Stomach (tissue), 9 donors: Measurements from ENCODE around the gene MRPL21. TPM values are rescaled to one million over a fixed set of nuclear protein-coding genes. Genes with fewer than 3 reads are reported as not detected.

Source experiments
- DNase-seq, 2 donors: peaks; one replicate each; pipeline versions ENCODE4 v3.0.0 to v3.0.0-alpha.2; 2013 to 2019
- H3K27ac ChIP-seq, 5 donors: fragments of 200-600 bp in 4 of 5; sonication (generic) in 4 of 5; one replicate each; pipeline ENCODE4 v1.5.1; 2013 to 2019; ENCODE audit warnings: mild to moderate bottlenecking in 1 of 5, moderate library complexity in 1 of 5
- H3K27me3 ChIP-seq, 3 donors: fragments of 200-600 bp; sonication (generic); one replicate each; pipeline ENCODE4 v1.5.1; 2017 to 2019; ENCODE audit warnings: mixed run types in 1 of 3
- H3K36me3 ChIP-seq, 4 donors: fragments of 200-600 bp; sonication (generic); 1 replicate in 3 of 4; 2 replicates in 1 of 4; pipeline ENCODE4 v1.5.1; 2016 to 2019
- H3K4me1 ChIP-seq, 4 donors: fragments of 200-600 bp; sonication (generic); one replicate each; pipeline ENCODE4 v1.5.1; 2016 to 2019
- H3K4me3 ChIP-seq, 4 donors: fragments of 200-600 bp; sonication (generic) in 3 of 4; one replicate each; pipeline ENCODE4 v1.5.1; 2016 to 2019; ENCODE audit warnings: mild to moderate bottlenecking in 1 of 4
- H3K9me3 ChIP-seq, 4 donors: fragments of 200-600 bp; sonication (generic); one replicate each; pipeline ENCODE4 v1.5.1; 2016 to 2019
- CTCF ChIP-seq, 7 experiments: fragments of 450-650 bp in 4 of 7; fragments of 200-600 bp in 3 of 7; sonication (generic) in 3 of 7; IDR thresholded peaks; one replicate each; pipeline ENCODE4 v1.5.1; 2016 to 2019; ENCODE audit warnings: antibody characterized with exemption in 7 of 7, control low read depth in 2 of 7, mild to moderate bottlenecking in 1 of 7
- EP300 ChIP-seq: sonication (generic); formaldehyde crosslinking; IDR thresholded peaks from one replicate; pipeline ENCODE4 v1.6.1; 2017; ENCODE audit warnings: antibody characterized with exemption
- POLR2A ChIP-seq, 4 donors: fragments of 450-650 bp; IDR thresholded peaks; one replicate each; pipeline ENCODE4 v1.6.1; 2016; ENCODE audit warnings: antibody characterized with exemption in 4 of 4, control low read depth in 2 of 4, mild to moderate bottlenecking in 1 of 4, moderate library complexity in 1 of 4
- POLR2AphosphoS5 ChIP-seq, 3 donors: sonication (generic); formaldehyde crosslinking; IDR thresholded peaks; one replicate each; pipeline ENCODE4 v1.6.1; 2016; ENCODE audit warnings: antibody characterized with exemption in 3 of 3
- WGBS, 5 donors: extraction: QIAGEN DNeasy Blood & Tissue Kit in 3 of 5; methylation state at CpG; one replicate each; pipeline versions ENCODE4 v1.1.5 to v1.1.7; 2013 to 2018; 5-methylcytosine and 5-hydroxymethylcytosine counted together
- intact Hi-C: fragments of 100-400 bp; cut with DNase I; formaldehyde crosslinking; loops from one replicate; pipeline ENCODE4 v1.15.1; 2023; ENCODE audit warnings: low total_unique reads
- polyA plus RNA-seq, 3 donors: library from polyadenylated mRNA; stranded (reverse); fragments of 200-250 nt; gene quantifications; one replicate each; pipeline ENCODE4 v1.2.3, GENCODE V29; 2013
- total RNA-seq, 5 donors: library from RNA; depleted of rRNA; stranded (reverse); fragments of >200 nt; gene quantifications; one replicate each; pipeline versions ENCODE4 v1.1.0 to v1.2.3, GENCODE V29; 2014 to 2016
- donor health status: healthy with polysubstance abuse.
- donor health status: Bipolar disorder and iron deficiency.
- donor health status: healthy.

MRPL21 gene
- total and polyA plus RNA-seq, 8 donors: 30.6 to 185 (median 92.6) TPM

- Histone ChIP-seq H3K27me3 (no peaks in the 10 kb centered on the region), H3K9me3 (no peaks in the 10 kb centered on the region), H3K36me3 (peaks cover 71 to 100% (median 99%) of the 10 kb centered on the region in 4 donors), H3K4me1 (no peaks in the 10 kb centered on the region), H3K4me3 (no peak overlapping the region), H3K27ac (no peak overlapping the region)
- DNase-seq: no peak
- TF ChIP-seq CTCF (IDR thresholded peaks at IDR 0.05) (no peak), POLR2AphosphoS5 (IDR thresholded peaks at IDR 0.05) (no peak), POLR2A (IDR thresholded peaks at IDR 0.05) (no peak), EP300 (no peak)
- 90 to 95% (median 93%) methylated on average over 13 of the region's 13 CpGs for WGBS, 5 donors
- intact Hi-C loops: no loop called here
Measured at GRCh38 chr11:68916439-68916838, 12.8 kb upstream of the MRPL21 start.

- intact Hi-C loops: no loop called here
- Histone ChIP-seq H3K9me3 (no peaks in the 10 kb centered on the region), H3K27me3 (no peaks in the 10 kb centered on the region), H3K27ac (no peak overlapping the region), H3K36me3 (peaks cover 80 to 100% (median 99%) of the 10 kb centered on the region in 4 donors), H3K4me3 (no peak overlapping the region), H3K4me1 (no peaks in the 10 kb centered on the region)
- 94 to 98% (median 97%) methylated on average over 15 of the region's 15 CpGs for WGBS, 5 donors
- DNase-seq: no peak
- TF ChIP-seq POLR2AphosphoS5 (IDR thresholded peaks at IDR 0.05) (no peak), EP300 (no peak), CTCF (IDR thresholded peaks at IDR 0.05) (no peak), POLR2A (IDR thresholded peaks at IDR 0.05) (no peak)
Measured at GRCh38 chr11:68914761-68915160, 11.1 kb upstream of the MRPL21 start.

- peaks cover 80 to 100% (median 99%) of the 10 kb centered on the region in 4 donors for H3K36me3 ChIP-seq
- H3K4me3 ChIP-seq: no peak overlapping the region
- H3K4me1 ChIP-seq: no peaks in the 10 kb centered on the region
- TF ChIP-seq POLR2A (IDR thresholded peaks at IDR 0.05): no peak
- TF ChIP-seq EP300: no peak
- no peak for TF ChIP-seq POLR2AphosphoS5 (IDR thresholded peaks at IDR 0.05)
- no peak for TF ChIP-seq CTCF (IDR thresholded peaks at IDR 0.05)
- no peak for DNase-seq
- intact Hi-C loops: no loop called here
- 91 to 98% (median 95%) methylated on average over 5 of the region's 5 CpGs for WGBS, 5 donors
- no peak overlapping the region for H3K27ac ChIP-seq
- H3K9me3 ChIP-seq: no peaks in the 10 kb centered on the region
- no peaks in the 10 kb centered on the region for H3K27me3 ChIP-seq
Measured at GRCh38 chr11:68913188-68913587, 9.6 kb upstream of the MRPL21 start.

GRCh38 chr11:68912254-68912653 is 8.6 kb upstream of the MRPL21 start:
- intact Hi-C loops: no loop called here
- H3K9me3 ChIP-seq: no peaks in the 10 kb centered on the region
- no peak overlapping the region for H3K4me3 ChIP-seq
- no peaks in the 10 kb centered on the region for H3K4me1 ChIP-seq
- DNase-seq: no peak
- no peaks in the 10 kb centered on the region for H3K27me3 ChIP-seq
- TF ChIP-seq CTCF (IDR thresholded peaks at IDR 0.05) (no peak), EP300 (no peak), POLR2A (IDR thresholded peaks at IDR 0.05) (no peak), POLR2AphosphoS5 (IDR thresholded peaks at IDR 0.05) (no peak)
- no peak overlapping the region for H3K27ac ChIP-seq
- 85 to 95% (median 87%) methylated on average over 5 of the region's 5 CpGs for WGBS, 5 donors
- H3K36me3 ChIP-seq: peaks cover 78 to 100% (median 99%) of the 10 kb centered on the region in 4 donors
